Activated T-cell treated with anti-CD3 and anti-CD28 coated beads, Interleukin-2, amount 50 U/mL, for 1 hour (primary cell): ENCODE results near the gene MFN2.
"Not testable (repeated sequence)": the region's sequence is repeated elsewhere in the genome, so short reads cannot be mapped to it uniquely, and the experiment has no call there.

ENCODE experiments used
- DNase-seq: peaks from one replicate; pipeline ENCODE4 v3.0.0-alpha.2; 2020

MFN2 gene

GRCh38 chr1:12028957-12029511 lies 48.8 kb downstream of the MFN2 start:
- DNase-seq = no peak

GRCh38 chr1:12029720-12030339 lies 49.6 kb downstream of the MFN2 start:
- DNase-seq = no peak

- peak; percentile 36 for DNase-seq
Measured at GRCh38 chr1:12031039-12031980, 51.1 kb downstream of the MFN2 start.

GRCh38 chr1:12032161-12032621 lies 51.9 kb downstream of the MFN2 start:
- no peak for DNase-seq

GRCh38 chr1:12033441-12033840 lies 53.2 kb downstream of the MFN2 start:
- DNase-seq = not testable (repeated sequence)

- no peak for DNase-seq
Measured at GRCh38 chr1:12034381-12034801, 54.1 kb downstream of the MFN2 start.

GRCh38 chr1:12035312-12035711 lies 55.1 kb downstream of the MFN2 start:
- no peak for DNase-seq

- no peak for DNase-seq
Measured at GRCh38 chr1:12037486-12038355, 57.5 kb downstream of the MFN2 start.

- no peak for DNase-seq
Measured at GRCh38 chr1:12038356-12039163, 58.3 kb downstream of the MFN2 start.

- DNase-seq = no peak
Measured at GRCh38 chr1:12039164-12039525, 58.9 kb downstream of the MFN2 start.

GRCh38 chr1:12039824-12040456 lies 59.7 kb downstream of the MFN2 start:
- not testable (repeated sequence) for DNase-seq

- DNase-seq = no peak
Measured at GRCh38 chr1:12040457-12041051, 60.3 kb downstream of the MFN2 start.

GRCh38 chr1:12044187-12044877 lies 64.1 kb downstream of the MFN2 start:
- not testable (repeated sequence) for DNase-seq

GRCh38 chr1:12046749-12047119 lies 66.5 kb downstream of the MFN2 start:
- DNase-seq = no peak

- peak; percentile 38 for DNase-seq
Measured at GRCh38 chr1:12047120-12047876, 67.1 kb downstream of the MFN2 start.

GRCh38 chr1:12048372-12048771 lies 68.1 kb downstream of the MFN2 start:
- DNase-seq = no peak

GRCh38 chr1:12049616-12050015 lies 69.4 kb downstream of the MFN2 start:
- no peak for DNase-seq

GRCh38 chr1:12051361-12051760 lies 71.1 kb downstream of the MFN2 start:
- DNase-seq = no peak

- DNase-seq = no peak
Measured at GRCh38 chr1:12052008-12052573, 71.8 kb downstream of the MFN2 start.
